Lung (tissue), 12 donors: Measurements from ENCODE around the gene KCNJ6. TPM values are rescaled to one million over a fixed set of nuclear protein-coding genes. Genes with fewer than 3 reads are reported as not detected.

Source experiments
- ATAC-seq: fragments of 200-7000 bp; cut with Tn5 transposase; one replicate; pipeline ENCODE4 v1.9.1; 2020; ENCODE audit warnings: moderate number of reproducible peaks; ENCODE audit not compliant: insufficient read depth, low FRiP score
- DNase-seq, 3 donors: peaks; one replicate each; pipeline ENCODE4 v3.0.0-alpha.2; 2013 to 2017
- H3K27ac ChIP-seq, 2 donors: one replicate each; pipeline ENCODE4 v1.5.1; 2013; ENCODE audit warnings: mild to moderate bottlenecking in 2 of 2, moderate library complexity in 2 of 2, control low read depth in 1 of 2, inconsistent platforms in 1 of 2, low read depth in 1 of 2, low read length in 1 of 2
- H3K27me3 ChIP-seq, 3 donors: one replicate each; pipeline ENCODE4 v1.5.1; 2013; ENCODE audit warnings: low read length in 2 of 3; ENCODE audit not compliant: control insufficient read depth in 3 of 3, insufficient read depth in 3 of 3
- H3K36me3 ChIP-seq, 4 donors: one replicate each; pipeline ENCODE4 v1.5.1; 2013; ENCODE audit warnings: low read length in 4 of 4, mild to moderate bottlenecking in 1 of 4, moderate library complexity in 1 of 4; ENCODE audit not compliant: control insufficient read depth in 4 of 4, insufficient read depth in 4 of 4
- H3K4me1 ChIP-seq, 5 donors: one replicate each; pipeline ENCODE4 v1.5.1; 2013; ENCODE audit warnings: low read length in 5 of 5, mild to moderate bottlenecking in 2 of 5, moderate library complexity in 1 of 5; ENCODE audit not compliant: control insufficient read depth in 5 of 5, insufficient read depth in 5 of 5
- H3K4me3 ChIP-seq: one replicate; pipeline ENCODE4 v1.5.1; 2013; ENCODE audit warnings: mild to moderate bottlenecking, control low read depth, moderate library complexity
- H3K9ac ChIP-seq, 2 donors: one replicate each; pipeline ENCODE4 v1.5.1; 2013; ENCODE audit warnings: low read length in 2 of 2, control low read depth in 1 of 2; ENCODE audit not compliant: insufficient read depth in 1 of 2
- H3K9me3 ChIP-seq, 4 donors: one replicate each; pipeline ENCODE4 v1.5.1; 2013; ENCODE audit warnings: low read length in 3 of 4, mild to moderate bottlenecking in 1 of 4, moderate library complexity in 1 of 4; ENCODE audit not compliant: control insufficient read depth in 4 of 4, insufficient read depth in 3 of 4
- WGBS, 2 donors: extraction: QIAGEN DNeasy Blood & Tissue Kit; methylation state at CpG; one replicate each; pipeline ENCODE4 v1.1.7; 2013; 5-methylcytosine and 5-hydroxymethylcytosine counted together
- polyA plus RNA-seq, 2 donors: library from polyadenylated mRNA; stranded (reverse); fragments of 200-250 nt; gene quantifications; one replicate each; pipeline ENCODE4 v1.2.1, GENCODE V29; 2013
- total RNA-seq, 2 donors: library from RNA; depleted of rRNA in 1 of 2; stranded (reverse); fragments of >200 nt in 1 of 2; gene quantifications; one replicate each; pipeline ENCODE4 v1.2.1, GENCODE V29; 2014 to 2021
- TF ChIP-seq, protein P1 (sequence below): IDR thresholded peaks from 2 replicates; pipeline ENCODE4 v1.5.1; 2012; ENCODE audit warnings: mild to moderate bottlenecking; ENCODE audit errors: control extremely low read depth, extremely low read depth
- donor health status: control.
- donor health status: control.
- donor health status: Bipolar disorder and iron deficiency.
- donor health status: healthy.
- donor health status: DM: yes; HTN: yes; CAD: no.

Gene KCNJ6
- total and polyA plus RNA-seq, 4 donors = 0.01 to 0.31 (median 0.03) TPM

DNA sequence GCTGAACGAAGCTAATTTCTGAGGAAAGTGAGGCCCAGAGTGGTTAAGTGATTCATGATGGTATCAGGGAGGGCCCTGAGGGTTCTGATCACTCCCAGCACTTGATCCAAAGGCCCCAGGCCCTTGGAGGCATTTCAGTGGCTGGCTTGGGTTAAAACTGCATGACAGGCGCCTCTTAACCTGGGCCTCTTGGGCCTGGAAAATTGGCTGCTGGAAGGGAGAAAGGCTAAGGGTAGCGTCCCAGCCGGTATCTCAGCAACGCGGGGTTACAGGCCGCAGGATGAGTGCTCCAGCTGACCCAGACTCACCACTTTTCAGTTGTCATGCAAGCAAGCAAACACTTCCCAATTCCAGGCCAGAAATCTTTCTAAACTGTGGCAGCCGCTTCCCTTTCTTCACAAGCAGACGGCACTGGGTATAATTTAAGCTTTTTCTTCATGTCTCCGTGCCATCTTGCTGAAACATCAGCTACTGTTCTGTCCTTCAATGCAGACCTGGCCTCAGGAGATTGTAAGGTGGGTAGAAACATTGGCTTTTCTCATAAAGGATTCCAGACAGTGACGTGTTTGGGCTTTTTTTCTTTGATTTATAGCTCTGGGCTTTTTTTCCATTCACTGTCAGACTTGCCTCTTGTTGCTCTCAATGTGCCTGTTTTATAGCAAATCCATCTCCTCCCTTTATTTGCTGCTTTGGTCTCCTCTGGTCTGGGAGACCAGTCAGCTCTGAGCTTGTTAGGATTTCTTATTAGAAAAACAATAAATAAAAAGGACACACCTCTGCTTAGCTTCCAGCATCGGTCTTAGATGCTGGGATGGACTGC lies 229.1 kb downstream of the KCNJ6 start:
- Histone ChIP-seq H3K27ac (no peak overlapping the region), H3K4me3 (no peak overlapping the region), H3K27me3 (peaks cover 0 to 3% (median 0%) of the 10 kb centered on the region in 3 donors), H3K9me3 (no peaks in the 10 kb centered on the region), H3K9ac (no peak overlapping the region), H3K36me3 (no peaks in the 10 kb centered on the region), H3K4me1 (peaks cover 0 to 6% (median 0%) of the 10 kb centered on the region in 5 donors)
- DNase-seq (no peak), ATAC-seq (no peak)
- TF ChIP-seq, protein P1, sequence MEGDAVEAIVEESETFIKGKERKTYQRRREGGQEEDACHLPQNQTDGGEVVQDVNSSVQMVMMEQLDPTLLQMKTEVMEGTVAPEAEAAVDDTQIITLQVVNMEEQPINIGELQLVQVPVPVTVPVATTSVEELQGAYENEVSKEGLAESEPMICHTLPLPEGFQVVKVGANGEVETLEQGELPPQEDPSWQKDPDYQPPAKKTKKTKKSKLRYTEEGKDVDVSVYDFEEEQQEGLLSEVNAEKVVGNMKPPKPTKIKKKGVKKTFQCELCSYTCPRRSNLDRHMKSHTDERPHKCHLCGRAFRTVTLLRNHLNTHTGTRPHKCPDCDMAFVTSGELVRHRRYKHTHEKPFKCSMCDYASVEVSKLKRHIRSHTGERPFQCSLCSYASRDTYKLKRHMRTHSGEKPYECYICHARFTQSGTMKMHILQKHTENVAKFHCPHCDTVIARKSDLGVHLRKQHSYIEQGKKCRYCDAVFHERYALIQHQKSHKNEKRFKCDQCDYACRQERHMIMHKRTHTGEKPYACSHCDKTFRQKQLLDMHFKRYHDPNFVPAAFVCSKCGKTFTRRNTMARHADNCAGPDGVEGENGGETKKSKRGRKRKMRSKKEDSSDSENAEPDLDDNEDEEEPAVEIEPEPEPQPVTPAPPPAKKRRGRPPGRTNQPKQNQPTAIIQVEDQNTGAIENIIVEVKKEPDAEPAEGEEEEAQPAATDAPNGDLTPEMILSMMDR = no peak
- 42 to 66% methylated on average over 12 of the region's 12 CpGs for WGBS, 2 donors

DNA sequence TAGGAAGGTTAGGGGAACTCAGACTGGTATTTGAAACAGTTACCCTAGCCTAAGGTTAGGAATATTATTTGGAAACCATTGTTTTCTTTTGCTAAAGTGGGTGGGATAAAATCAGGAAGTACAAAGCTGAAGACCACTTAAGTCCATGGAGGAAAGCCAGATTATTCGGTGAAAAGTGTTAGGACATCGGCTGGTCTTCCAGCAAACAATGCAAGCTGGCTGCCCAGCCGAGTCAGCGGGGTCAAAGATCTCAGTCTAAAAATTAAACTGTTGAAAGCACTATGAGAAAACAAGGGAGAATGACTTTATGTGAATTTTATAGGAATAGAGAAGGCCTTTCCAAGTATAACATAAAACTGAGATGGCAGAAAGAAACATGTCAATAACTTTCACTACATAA lies 231.7 kb downstream of the KCNJ6 start:
- H3K4me3 ChIP-seq = no peak overlapping the region
- WGBS, 2 donors = 53 to 82% methylated on average over 4 of the region's 4 CpGs
- TF ChIP-seq, protein P1 = no peak
- ATAC-seq = no peak
- no peaks in the 10 kb centered on the region for H3K9me3 ChIP-seq
- peaks cover 0 to 6% (median 0%) of the 10 kb centered on the region in 5 donors for H3K4me1 ChIP-seq
- no peak overlapping the region for H3K27ac ChIP-seq
- H3K27me3 ChIP-seq = peaks cover 0 to 3% (median 0%) of the 10 kb centered on the region in 3 donors
- no peaks in the 10 kb centered on the region for H3K36me3 ChIP-seq
- DNase-seq = peak in 2 of 3 donors; percentile 20 to 51
- H3K9ac ChIP-seq = no peak overlapping the region

DNA sequence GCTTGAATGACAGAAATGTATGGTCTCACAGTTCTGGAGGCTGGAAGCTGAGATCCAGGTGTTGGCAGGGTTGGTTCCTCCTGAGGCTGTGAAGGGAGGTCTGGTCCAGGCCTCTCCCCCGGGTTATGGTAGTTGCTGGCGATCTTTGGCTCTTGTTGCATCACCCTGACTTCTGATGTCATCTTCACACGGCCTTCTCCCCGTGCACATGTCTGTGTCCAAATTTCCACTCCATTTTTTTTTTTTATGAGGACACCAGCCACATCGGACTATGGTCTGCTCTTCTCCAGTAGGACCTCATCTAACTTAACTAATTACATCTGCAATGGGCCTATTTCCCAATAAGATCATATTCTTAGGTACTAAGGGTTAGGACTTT lies 232.2 kb downstream of the KCNJ6 start:
- H3K4me1 ChIP-seq = peaks cover 0 to 6% (median 0%) of the 10 kb centered on the region in 5 donors
- 78 to 85% methylated on average over 5 of the region's 5 CpGs for WGBS, 2 donors
- H3K9me3 ChIP-seq = peaks cover 0 to 1% (median 0%) of the 10 kb centered on the region in 4 donors
- DNase-seq (no peak), ATAC-seq (no peak)
- peaks cover 0 to 3% (median 0%) of the 10 kb centered on the region in 3 donors for H3K27me3 ChIP-seq
- TF ChIP-seq, protein P1 = no peak
- no peak overlapping the region for H3K4me3 ChIP-seq
- no peak overlapping the region for H3K27ac ChIP-seq
- H3K9ac ChIP-seq = no peak overlapping the region
- no peaks in the 10 kb centered on the region for H3K36me3 ChIP-seq
